DMS153 (cell line): ENCODE measurements around the gene AUTS2.
A peak's percentile ranks its signal among the peaks of the same experiment; 100 is the strongest.

Experiments used
- DNase-seq: peaks from one replicate; lab custom pipeline; 2025; lab: John Stamatoyannopoulos, UW

The AUTS2 gene

DNA sequence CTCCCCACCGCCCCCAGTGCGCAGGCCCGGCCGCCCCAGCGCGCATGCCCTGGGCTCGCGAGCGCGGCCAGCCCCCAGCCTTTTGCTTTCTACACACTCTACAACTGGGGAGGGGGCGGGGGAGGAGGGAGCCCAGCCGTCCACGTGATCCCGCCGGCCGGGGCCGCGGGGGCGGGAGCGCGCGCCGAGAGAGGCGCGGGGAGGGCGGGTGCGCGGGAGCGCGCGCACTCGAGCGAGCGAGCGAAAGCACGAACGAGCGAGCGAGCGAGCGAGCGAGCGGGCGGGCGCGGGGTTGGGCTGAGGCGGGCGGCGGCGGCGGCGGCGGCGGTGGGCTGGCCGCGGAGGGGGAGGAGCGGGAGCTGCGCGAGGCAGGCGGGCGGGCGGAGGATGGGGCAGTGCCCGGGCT, at the start of gene AUTS2:
Gene AUTS2, plus strand, starts transcription at position 395 of the 406 bp plus-strand sequence. CDS start 1,179 bp downstream, outside the sequence.
- peak; percentile 84 for DNase-seq

DNA sequence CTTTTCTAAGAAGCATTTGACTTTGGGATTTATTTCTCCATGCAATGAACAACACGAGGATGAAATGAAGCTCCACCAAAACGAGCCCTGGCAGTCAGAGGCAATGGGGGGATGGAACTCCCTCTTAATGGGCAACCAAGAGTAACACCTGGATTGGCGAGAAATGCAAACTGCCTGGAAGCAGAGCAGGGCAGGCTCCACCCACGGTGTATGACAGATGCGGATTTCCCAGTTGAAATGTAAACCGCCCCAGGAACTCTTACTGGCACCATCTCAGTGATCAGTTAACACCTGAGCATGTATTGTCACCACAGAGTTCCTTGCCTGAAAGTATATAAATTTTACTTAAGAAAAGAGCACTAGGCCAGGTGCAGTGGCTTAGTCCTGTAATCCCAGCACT, 47.3 kb upstream of the AUTS2 start:
- DNase-seq, result no peak

DNA sequence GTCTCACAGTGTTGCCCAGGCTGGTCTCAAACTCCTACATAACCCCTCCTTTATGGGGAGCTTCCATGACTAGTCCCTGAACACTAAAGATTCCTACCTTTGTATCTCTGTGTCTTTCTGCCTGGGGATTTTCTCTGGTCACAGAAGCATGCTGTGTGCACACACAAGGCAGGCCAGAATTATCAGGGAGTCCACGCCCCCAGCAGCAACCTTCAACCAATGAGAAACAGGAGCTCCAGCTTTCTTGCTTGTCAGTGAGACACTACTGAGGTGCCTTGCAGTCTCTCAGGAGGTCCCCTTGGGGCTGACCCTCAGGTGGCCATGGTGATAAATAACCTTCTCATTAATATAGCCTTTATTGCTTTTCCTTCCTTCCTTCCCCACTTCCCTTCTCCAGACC, 45.1 kb upstream of the AUTS2 start:
- DNase-seq, result no peak

DNA sequence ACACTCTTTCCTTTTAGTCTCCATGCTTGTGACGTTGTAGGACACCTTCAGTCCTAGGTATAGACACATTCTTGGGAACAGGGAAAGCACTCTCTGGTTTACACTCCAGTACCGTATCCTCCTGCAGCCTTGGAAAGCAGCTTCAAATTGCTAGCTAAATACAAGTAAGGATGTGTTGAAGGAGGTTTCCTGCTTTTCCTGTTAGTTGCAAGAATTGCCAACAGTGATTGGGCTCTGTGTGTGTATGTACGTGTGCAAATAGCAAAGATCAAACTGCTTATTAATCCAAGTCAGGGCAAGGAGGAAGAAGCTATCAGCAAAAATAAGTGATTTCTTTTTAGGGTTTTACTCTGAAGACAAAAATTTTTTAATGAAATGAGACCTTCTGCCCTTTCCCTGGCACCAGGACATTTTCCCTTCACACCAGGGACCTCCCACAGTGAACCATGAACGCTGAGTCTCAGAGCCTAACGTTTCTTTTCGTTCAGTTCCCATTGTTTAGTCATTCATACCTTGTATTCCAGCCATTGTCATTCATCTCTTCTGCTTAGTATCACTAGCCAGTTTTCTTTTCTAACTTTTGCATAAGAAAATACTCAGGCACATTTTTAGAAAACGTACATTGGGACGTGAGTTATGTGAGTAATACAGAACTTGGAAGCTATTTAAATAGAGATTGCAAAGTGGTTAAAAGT, 36.9 kb upstream of the AUTS2 start:
- DNase-seq, result no peak

DNA sequence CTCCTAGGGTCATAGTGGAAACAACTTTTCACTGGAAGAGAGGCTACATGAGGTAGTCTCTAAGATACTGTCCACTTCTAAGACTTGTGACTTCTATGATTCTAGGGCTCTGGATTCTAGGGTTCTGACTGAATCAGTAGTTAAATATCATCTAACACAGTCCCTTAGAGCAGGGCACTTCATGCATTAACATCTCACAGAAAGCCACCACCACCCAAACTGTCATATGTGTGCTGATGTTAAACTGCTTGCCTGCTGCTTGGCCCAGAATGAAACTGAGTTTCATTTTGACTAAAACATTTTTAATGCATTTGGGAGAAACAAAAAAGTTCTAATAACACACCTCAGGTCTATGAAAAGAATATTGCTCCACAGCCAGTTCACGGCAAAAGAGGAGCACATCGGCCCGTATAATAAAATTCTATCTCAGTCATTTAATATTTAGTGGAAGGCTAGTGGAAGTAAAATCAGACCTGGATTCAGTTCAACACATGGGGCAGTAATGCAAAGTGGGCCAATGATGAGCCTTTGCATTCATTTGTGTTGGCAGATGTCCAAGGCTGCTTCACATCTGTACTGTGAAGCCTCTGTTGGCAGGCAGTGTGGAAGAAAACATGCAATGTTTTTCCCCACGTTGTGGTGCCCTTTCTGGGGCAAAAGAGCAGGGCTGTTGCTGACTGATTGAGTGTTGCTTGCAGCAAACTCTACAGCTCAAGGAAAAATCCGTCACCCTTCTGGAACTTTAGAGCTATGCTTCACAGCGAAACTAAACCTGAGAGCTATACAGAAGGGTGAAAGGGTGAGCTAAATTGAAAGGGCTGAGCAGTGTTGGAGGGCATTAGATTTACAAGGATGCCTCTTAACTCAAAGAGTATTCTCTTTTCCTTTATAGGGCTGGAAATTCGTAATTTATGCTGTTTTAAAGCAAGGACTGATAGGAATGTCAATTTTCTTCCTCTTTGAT, 33.5 kb upstream of the AUTS2 start:
- peak; percentile 73 for DNase-seq

DNA sequence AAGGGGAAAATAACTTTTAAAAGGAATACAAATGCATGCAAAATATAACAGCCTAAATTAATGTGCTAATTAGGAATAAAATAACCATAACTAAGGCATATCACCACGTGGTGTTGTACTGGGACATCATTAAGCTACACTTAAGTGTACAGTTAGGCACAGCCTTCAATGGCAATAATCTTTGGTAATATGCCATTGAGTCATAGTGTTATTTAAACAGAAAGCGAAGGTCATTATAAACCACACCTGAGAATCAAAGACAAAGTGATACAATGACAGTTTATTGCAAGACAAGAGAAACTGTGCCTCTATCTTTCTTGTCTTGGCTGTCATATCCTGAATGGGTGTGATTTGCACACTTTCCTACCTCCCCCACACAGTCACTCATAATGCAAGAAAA, 30.5 kb upstream of the AUTS2 start:
- no peak for DNase-seq

DNA sequence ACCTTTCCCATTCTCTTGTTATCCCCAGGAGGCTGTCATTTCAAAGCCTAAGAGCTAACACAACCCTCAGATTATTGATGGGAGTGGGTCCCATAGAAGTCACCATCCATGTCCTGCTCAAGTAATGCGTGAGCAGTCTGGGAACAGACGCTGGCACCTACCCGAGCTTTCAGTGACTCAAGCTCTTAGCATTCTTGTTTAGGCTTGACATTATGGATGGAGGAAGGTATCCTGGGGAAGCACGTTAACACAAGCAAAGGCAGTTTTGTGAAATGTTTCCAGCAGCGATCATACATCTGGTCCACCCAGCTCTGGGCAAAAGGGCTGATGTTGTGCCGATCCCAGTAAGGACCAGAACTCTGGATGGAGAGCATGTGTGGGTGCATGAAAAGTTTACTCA, 30.0 kb upstream of the AUTS2 start:
- no peak for DNase-seq

DNA sequence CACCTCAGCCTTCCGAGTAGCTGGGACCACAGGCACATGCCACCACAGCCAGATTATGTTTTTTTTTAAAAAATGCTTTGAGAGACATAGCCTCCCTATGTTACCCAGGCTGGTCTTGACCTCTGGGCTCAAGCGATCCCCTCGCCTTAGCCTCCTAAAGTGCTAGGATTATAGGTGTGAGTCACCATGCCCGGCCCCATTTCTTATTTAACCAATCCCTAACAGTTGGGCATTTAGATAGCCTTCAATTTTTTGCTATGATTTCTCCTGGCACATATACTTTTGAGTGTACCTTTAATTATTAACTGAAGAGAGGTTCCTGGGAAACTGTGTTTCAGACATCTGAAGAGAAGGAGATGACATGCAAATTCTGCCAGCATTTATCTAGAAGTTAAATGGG, 22.6 kb upstream of the AUTS2 start:
- DNase-seq, result no peak

DNA sequence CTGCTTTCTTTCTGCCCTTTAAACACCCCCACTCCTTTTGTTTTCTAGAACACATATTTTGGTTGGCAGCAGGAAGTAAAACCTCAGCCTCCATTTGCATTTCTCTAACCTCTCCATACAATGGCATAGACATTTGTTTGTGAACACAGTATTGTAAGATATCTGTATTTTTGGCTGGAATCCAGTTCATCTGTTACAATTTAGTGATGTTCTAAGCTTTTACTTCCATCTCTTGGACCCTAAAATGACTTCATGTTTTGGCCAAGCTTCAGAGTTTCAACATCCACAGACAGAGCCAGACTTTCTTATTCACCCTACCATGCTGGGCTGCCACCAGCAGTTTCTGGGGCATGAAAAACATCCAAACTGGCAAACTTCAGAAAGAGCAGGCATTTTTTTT, 21.1 kb upstream of the AUTS2 start:
- no peak for DNase-seq

DNA sequence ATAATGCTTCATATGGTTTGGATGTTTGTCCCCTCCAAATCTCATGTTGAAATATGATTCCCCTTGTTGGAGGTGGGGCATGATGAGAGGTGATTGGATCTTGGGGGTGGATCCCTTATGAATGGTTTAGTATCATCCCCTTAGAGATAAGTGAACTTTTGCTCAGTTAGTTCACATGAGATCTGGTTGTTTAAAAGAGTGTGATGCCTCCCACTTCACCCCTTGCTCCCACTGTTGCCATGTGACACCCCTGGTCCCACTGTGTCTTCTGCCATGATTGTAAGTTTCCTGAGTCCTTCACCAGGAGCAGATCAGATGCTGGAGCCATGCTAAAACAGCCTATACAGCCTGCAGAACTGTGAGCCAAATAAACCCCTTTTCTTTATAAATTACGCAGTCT, 13.1 kb upstream of the AUTS2 start:
- no peak for DNase-seq

DNA sequence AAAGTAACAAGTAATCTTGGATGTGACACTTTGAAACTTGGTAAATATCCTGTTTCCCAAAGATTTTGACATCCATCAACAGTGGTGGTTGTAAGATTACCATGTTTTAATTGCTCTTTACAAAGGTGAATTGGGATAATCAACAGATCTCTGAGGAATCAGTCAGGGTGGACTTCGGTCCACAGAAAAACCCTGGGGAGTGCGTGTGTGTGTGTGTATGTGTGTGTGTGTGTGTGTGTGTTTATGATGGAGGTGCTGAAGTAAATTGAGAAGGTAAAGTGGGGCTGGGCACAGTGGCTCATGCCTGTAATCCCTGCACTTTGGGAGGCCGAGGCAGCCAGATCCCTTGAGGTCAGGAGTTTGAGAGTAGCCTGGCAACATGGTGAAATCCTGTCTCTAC, 12.0 kb upstream of the AUTS2 start:
- no peak for DNase-seq

DNA sequence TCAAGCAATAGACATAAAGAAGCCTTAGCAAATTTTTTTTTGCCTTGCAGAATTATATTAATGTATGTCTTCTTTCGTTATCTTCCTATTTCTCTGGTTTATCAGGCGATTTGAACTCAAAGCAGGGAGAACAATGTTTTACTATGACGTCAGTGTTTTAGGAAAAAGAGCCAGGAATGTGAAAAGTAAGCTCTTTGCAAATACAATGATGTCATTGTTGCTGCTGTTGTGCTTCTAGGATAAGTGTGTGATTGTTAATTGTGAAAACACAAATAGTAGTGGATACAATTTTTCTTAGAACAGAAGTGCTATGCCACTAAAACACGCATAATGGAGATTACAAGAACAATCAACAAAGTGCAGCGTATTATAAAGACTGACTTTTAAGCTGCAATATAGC, 9.5 kb upstream of the AUTS2 start:
- DNase-seq, result no peak

DNA sequence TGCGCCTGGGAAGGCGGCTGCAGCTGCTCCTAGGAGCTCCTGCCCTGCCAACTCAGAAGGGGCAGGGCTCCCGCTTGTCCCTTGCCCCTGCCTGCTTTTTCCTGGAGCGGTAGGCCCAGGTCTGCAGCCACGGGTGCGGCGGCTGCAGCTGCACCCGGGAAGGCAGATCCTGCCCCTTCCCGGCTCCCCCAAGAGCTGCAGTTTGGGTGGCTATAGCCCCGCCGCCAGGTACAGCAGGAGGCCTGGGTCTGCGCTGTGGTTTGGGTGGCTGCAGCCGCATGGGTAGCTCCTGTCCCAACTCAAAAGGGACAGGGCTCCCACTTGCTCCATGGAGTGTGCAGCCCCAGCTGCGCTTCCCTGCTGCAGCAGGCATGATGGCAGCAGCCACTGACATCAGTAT, 6.5 kb upstream of the AUTS2 start:
- no peak for DNase-seq

DNA sequence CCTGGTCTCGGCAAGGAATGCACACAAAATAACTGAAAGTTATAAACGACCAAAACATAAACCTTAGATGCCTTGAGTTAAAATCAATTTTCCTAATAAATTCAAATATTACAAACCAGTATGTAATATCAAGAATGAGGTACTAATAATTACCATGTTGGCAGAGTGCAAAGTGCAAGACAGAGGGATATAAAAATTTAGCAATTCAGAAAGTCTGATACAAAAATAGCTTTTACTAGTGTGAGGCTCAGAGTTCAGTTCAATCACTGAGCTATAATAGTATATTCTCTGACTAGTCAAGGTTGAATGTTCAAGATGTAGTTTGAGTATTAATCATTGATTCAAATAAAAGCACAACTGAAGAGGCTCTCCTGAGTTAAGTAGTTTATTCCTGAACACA, 4.8 kb upstream of the AUTS2 start:
- DNase-seq, result no peak

DNA sequence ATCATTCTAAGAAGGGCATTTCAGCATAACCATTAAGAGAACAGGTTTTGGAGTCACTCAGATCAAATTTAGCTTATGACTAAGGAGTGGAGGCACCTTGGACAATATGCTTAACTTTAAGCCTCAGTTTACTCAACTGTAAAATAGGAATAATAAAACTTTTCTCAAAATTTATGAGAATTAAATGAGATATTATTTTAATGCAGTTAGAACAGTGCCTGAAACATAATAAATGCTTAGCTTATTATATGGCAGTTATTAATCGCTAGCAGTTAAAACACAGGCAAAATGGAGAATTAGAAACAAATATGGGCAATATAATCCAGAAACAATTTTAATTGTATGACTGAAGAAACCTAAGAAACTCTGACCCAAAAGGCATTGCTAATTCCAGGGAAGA, 2.9 kb upstream of the AUTS2 start:
- DNase-seq, result no peak

DNA sequence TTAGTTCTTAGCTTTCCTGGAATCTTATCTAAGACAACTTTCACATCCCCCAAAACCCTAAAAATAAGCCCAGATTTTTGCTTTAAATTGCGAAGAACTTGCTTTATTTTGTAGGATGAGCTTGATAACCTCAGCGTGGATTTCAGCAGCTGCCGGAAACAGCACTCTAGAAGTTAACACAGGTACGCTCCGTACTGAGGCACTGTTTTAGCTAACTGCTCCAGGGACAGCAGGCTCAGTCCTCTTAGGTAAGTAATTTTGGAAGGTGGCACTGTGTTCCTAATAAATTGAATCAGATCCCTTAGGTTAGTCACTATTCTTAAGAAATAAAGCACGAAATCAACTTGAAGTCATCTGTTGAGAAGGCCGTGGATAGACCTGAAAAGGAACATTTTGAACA, 2.2 kb upstream of the AUTS2 start:
- no peak for DNase-seq

DNA sequence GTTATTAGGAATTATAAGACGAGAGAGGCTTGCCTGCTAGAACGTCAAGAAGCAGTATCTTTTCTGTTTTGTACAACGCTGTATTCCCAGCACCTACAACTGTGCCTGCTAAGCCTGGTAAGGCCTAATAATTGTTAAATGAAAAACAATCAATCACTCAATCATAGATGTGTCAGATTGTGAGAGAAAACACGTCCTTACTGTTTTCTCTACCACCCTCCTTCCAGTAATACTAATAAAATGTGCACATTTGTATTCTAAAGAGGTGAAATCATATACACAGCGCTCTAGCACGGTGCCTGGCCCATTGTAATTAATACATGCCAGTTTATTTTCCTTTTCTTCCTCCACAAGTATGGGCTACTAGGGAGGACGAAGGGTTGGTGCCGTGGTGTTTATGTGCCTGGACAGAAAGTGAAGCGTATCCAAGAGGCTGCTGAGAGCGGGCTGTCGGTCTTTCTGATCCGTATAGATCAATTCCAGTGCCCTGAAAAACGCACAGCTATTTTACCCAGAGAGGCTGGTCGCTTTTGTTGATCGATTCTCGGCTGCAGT, 1.5 kb upstream of the AUTS2 start:
- no peak for DNase-seq

DNA sequence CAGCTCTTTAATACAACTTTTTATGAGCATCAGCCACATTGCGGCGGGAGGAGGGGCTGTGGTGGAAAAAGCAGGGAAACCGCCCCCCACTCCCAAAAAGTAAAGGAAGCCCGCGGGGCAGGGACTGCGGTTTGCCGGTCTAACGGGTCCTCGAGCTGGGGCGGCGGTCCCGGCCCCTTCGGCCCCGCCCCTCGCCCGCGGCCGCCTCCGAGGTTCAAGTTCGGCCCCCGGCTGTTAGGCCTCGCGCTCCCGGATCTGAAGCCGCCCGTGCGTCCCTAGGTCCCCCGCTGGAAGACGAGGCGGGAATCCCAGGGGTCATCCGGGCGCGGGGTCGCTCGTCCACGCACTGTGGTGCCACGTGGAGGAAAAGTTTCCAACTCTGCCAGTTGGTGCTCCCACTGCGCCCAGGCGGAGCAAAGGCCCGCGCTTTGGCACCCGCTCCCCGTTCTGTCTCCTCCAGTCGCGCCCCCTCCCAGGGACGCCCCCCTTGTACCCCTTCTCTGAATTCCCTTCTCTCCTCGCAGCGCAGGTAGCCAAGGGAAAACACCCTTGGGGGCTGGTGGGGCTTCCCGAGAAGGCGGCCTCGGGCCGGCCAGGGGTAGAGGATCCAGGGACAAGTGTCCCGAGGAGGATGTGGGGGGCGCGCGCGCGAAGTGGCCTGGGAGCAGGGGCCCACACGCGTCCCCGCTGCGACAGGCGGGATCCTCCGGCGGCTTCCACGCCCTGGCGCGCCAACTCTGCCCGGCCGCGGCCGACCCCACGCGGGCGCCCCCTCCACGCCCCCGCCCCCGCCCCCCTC, 798 bp upstream of the AUTS2 start:
- DNase-seq, result no peak

DNA sequence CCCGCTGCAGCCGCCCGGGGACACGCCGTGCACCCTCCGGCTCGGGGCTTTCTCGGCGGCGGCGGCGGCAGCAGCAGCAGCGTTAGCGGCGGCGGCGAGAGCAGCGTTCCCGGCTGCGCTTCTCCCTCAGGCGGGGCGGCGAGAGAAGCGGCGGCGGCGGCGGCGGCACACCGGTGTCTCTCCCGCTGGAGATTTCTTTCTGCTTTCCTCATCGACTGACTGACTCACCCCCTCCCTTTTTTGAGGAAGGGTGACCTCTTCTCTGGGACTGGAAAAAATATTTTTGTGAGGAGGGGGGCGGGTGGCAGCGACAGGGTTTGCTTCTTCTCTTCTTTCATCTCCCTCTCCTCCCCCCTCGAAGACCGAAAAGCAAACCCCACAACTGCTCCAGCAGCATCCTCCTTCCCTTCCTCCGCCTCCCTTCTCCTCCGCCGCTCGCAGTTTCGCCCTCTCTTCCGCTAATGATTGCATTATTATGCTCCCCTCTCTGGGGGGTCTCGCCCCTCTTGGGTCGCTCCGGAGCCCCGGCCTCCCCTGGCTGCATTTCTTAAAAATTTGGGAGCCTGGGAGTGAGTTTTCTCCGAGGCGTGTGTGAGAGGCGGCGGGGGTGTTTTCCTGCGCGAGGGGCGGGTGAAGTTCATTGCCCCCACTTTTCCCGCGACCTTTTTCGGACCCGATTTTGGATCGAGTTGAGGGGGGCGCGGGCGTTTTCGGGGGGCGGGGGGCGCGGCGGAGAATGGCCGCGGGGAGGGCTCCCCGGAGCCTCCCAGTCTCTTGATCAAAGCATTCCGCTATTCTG, 411 bp downstream of the AUTS2 start:
- peak; percentile 67 for DNase-seq

DNA sequence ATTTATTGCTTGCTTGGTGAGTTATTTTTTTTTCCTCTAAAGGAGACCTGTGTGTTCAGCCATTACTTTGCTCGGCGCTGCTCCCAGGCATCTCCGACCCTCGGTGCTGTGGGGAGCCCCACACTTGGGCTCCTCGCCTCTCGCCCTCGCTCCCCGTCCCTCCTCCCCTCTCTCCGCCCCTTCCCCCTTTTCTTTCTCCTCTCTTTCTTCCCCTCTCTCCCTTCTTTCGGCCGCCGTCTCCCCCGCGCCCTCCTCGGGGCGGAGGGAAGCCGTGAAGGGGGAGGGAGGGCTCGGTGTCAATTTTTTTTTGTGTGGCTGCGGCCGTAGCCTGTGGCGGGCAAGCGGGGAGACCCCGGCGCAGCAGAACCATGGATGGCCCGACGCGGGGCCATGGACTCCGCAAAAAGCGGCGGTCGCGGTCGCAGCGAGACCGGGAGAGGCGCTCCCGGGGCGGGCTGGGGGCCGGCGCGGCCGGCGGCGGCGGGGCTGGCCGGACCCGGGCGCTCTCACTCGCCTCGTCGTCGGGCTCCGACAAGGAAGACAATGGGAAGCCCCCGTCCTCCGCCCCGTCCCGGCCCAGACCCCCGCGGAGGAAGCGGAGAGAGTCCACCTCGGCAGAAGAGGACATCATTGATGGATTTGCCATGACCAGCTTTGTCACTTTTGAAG, 1.1 kb downstream of the AUTS2 start:
- DNase-seq, result peak; percentile 27
